Fibroblast of peridontal ligament (primary cell): ENCODE measurements around the gene AQP9.
A peak's percentile ranks its signal among the peaks of the same experiment; 100 is the strongest.

ENCODE experiments used
- DNase-seq: peaks from one replicate; pipeline ENCODE4 v3.0.0-alpha.2; 2010; ENCODE audit errors: extremely low read depth

AQP9 gene

GRCh38 chr15:58227706-58228543, 89.7 kb downstream of the AQP9 start:
- peak; percentile 89 for DNase-seq

- peak; percentile 79 for DNase-seq
Measured at GRCh38 chr15:58228718-58229117, 90.5 kb downstream of the AQP9 start.

- DNase-seq: peak; percentile 26
Measured at GRCh38 chr15:58229297-58229768, 91.2 kb downstream of the AQP9 start.

GRCh38 chr15:58232281-58233065, 94.3 kb downstream of the AQP9 start:
- DNase-seq: no peak

GRCh38 chr15:58233341-58233740, 95.2 kb downstream of the AQP9 start:
- DNase-seq: no peak
